ENCODE results near the gene MFGE8.

GRCh38 chr15:88872706-88873105 is 40.5 kb downstream of the MFGE8 start:
- TF ChIP-seq CTCF (IDR thresholded peaks at IDR 0.05) (no peak), POLR2A (IDR thresholded peaks at IDR 0.05) (no peak), POLR2AphosphoS5 (IDR thresholded peaks at IDR 0.05) (no peak)
